GM12801 (cell line): ENCODE measurements around the gene TMPRSS11D.

Experiments
- TF ChIP-seq, protein P1 (sequence below): IDR thresholded peaks from one replicate; pipeline ENCODE4 v1.5.1; 2011; ENCODE audit warnings: control low read depth; ENCODE audit not compliant: insufficient read length; ENCODE audit errors: extremely low read depth

Gene TMPRSS11D

DNA sequence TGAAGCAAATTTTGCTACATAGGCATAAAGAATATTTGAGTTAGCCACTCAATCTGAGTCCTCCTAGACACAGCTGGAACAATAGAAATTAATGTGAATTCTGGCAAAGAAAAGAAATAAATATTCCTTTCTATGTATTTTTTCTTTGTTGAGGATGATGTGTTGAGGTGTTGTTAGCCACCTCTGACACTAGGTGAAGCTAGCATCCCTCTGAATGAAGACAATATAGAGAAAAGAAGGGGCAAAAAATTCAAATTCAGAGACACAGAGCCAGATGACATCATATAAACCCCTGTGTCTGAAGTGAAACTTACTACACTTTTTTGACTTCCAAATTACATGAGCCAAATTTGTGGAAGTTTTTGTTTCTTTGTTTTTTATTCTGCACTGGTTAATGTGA, 34.6 kb upstream of the TMPRSS11D start:
- TF ChIP-seq, protein P1, sequence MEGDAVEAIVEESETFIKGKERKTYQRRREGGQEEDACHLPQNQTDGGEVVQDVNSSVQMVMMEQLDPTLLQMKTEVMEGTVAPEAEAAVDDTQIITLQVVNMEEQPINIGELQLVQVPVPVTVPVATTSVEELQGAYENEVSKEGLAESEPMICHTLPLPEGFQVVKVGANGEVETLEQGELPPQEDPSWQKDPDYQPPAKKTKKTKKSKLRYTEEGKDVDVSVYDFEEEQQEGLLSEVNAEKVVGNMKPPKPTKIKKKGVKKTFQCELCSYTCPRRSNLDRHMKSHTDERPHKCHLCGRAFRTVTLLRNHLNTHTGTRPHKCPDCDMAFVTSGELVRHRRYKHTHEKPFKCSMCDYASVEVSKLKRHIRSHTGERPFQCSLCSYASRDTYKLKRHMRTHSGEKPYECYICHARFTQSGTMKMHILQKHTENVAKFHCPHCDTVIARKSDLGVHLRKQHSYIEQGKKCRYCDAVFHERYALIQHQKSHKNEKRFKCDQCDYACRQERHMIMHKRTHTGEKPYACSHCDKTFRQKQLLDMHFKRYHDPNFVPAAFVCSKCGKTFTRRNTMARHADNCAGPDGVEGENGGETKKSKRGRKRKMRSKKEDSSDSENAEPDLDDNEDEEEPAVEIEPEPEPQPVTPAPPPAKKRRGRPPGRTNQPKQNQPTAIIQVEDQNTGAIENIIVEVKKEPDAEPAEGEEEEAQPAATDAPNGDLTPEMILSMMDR, result no peak

DNA sequence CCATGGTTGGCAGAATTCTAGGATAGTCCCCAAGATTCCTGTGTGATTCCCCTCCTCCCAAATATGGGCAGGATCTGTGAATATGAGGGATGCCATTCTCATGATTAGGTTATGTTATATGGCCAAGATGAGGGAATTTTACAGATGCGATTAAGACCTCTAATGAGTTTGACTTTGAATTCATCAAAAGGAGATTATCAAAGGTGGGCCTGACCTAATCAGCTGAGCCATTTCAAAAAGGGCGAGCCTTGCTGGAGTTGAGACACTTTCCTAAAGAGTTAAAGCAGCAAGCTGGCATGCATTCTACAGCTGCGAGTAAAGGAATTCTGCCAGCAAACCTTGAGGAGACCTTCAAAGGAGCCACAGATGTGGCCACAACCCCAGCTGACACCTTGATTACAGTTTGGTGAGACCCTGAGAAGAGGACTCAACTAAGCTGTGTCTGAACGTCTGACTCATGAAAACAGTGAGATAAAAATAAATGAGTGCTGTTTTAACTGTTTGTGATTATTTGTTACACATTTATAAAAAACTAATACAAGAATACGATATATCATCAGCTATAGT, 31.7 kb upstream of the TMPRSS11D start:
- TF ChIP-seq, protein P1, result no peak

DNA sequence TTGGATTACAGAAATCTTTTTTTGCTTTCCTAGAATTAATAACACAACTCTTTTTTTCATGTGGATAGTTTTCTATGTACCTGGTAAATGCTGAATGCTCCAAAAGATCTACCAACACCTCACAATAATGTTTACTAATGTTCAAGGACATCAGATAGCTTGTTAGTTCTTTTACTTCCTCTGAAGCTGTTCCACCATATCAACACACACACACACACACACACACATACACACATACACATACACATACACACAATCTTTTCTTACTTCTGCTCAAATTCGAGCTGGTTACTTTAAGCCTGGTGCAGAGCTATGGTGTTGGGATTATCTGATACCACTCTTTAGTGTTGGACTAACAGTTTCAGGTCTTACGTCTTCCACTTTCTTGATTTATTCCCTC, 28.3 kb upstream of the TMPRSS11D start:
- TF ChIP-seq, protein P1, result no peak

DNA sequence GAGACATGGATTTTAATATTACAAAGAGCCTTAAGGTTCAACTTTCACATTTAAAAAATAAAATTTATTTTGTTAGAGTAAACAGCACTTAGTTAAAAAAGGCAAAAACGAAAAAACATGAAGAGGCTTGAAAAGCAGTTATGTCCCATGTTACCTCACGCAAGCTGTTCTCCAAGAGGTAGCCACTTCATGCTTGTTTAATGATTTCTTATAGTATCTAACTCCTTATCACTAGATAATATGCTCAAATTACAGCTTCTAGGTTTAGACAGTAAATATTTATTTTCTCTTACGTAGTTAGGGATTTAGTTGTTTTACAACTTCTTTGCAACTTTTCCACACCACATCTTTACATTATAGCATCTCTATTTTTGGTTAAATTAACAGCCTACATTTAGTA, 27.8 kb upstream of the TMPRSS11D start:
- TF ChIP-seq, protein P1, result no peak

DNA sequence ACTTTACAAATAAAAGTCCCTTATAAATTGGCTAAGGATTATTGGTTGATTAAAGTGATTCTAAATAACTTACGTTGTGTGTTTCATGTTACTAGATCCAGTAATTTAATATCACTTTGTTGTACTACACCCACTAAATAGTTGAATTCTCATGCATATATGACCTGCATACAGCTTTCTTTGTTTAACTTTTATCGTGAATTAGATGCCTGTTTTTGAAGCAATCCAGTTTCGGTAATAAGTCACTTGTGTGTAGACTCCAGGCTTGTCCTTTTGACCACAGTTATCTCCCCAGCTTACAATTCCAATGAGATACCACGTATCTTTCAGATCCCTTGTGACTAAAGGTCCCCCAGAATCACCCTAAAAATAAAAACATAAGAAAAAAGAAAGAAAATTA, 27.3 kb upstream of the TMPRSS11D start:
- TF ChIP-seq, protein P1, result no peak

DNA sequence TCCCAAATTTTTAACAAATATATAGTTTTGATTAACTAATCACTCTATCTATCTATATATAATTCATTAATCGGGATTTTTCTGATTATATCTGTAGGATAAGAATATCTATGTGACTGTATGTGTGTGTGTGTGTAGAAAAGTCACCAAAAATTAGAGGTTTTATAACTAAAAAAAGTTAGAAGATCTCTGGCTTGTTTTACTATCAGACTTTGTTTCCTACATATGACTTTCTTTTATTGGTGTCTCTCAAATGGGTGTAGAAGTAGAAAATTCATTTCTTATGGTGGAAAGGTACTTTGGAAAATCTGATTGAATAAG, 26.7 kb upstream of the TMPRSS11D start:
- TF ChIP-seq, protein P1, result no peak

DNA sequence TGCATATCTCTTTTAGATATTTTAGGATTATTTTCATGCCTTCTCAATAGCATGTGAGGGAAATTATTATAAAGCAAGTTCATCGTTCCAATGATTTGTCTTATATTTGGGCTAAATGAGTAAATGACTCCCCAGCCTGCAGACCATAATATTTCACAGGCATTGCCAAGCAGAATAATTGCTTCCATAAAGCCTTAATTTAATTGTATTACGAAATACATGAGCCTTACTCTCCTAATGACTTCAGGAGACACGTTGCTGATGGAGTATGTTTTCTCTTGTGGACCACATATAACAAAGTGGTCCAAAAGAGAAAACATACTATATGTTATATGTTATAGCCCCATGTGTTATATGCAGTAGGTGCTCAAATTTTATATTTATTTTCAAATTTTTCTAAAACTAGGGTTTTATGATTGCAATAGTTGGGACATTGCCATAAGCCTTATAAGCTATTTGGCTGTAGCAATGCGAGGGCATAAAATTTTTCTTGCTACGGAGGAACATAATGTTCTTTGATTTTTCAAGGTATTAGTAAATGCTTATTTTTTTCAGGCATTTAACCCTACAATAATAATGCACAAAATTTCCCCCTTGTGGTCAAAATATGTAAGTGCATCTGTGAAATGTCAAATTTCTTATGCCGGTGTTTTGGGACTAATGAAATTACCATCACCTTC, 26.2 kb upstream of the TMPRSS11D start:
- TF ChIP-seq, protein P1, result no peak
